NCI-H1105 (cell line): ENCODE measurements around the gene CX3CL1.
"Not testable (repeated sequence)": the region's sequence is repeated elsewhere in the genome, so short reads cannot be mapped to it uniquely, and the experiment has no call there.

ENCODE experiments used
- DNase-seq: peaks from one replicate; lab custom pipeline; 2025; lab: John Stamatoyannopoulos, UW

CX3CL1 gene

GRCh38 chr16:57357330-57358085 lies 14.8 kb upstream of the CX3CL1 start:
- no peak for DNase-seq

- DNase-seq = no peak
These were observed 14.2 kb upstream of the CX3CL1 start for GRCh38 chr16:57358086-57358420.

DNA sequence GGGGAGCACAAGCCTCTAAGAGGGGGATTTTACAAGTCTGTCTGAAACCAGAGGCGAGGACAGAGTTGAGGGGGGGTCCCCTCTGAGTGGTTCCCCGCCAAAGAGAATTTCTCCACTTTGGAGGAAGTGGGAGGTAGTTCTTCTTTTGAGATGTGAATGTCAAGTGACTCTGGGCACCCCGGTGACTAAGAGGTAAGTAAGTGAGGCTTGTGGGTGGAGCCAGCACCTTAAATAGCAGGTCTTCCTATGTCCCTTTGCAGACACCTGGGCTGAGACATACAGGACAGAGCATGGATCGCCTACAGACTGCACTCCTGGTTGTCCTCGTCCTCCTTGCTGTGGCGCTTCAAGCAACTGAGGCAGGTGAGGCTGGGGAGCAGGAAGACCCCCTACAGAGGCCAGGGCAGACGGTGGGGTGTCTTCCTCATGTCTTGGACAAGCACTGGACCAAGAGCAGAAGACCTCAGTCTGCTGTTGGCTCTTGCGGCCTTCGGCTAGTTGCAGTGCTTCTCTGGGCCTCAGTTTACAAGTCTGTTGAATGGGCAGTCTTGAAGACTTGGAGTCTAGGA lies 13.7 kb upstream of the CX3CL1 start, which contains the start of gene CCL22:
Gene CCL22, plus strand, starts transcription at position 257 of the 569 bp plus-strand sequence. Its CDS starts 34 bp downstream, at position 291.
- DNase-seq = no peak

- no peak for DNase-seq
These were observed 11.9 kb upstream of the CX3CL1 start for GRCh38 chr16:57360321-57360935.

DNA sequence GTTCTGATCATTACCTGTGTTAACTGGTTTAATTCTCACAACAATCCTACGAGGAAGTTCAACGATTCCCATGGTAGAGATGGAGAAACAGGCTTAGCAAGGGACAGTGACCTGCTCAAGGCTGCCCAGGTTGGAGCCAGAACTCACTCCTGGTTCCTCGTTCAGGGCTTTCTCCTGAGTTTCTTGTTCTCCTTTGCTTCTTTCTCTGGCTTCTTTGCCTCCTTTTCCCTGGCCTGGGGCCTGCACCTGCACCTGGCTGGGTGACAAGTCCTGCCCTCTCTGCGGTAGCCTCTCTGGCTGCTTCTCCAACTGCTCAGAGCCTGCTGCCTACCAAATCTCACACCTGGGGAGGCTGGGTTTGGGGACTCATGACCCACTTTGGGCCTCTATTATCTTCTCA lies 10.9 kb upstream of the CX3CL1 start:
- DNase-seq = no peak

- no peak for DNase-seq
These were observed 8.1 kb upstream of the CX3CL1 start for GRCh38 chr16:57364143-57364542.

DNA sequence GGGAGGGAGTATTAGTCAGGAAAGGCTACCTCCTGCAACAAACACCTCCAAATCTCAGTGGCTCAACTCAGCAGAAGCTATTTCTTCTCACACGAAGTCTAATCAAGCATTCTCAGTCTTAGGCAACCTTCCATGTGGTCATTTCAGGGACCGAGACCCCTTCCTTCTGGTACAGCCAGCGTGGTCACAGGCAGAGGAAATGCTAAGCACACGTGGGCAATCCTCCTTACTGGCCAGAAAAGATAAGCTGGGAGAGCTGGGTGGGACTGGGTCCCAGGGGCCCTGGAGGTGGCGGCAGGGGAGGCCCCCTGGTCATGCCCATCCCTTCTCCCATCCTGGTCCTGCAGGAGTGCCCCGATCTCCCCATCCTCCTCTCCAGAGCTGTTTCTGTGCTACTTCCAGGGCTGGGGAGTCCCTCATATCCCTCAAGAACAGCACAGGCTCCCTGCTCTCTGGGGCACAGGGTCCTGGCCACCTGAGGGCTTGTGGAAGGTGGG lies 5.7 kb upstream of the CX3CL1 start:
- DNase-seq = no peak

DNA sequence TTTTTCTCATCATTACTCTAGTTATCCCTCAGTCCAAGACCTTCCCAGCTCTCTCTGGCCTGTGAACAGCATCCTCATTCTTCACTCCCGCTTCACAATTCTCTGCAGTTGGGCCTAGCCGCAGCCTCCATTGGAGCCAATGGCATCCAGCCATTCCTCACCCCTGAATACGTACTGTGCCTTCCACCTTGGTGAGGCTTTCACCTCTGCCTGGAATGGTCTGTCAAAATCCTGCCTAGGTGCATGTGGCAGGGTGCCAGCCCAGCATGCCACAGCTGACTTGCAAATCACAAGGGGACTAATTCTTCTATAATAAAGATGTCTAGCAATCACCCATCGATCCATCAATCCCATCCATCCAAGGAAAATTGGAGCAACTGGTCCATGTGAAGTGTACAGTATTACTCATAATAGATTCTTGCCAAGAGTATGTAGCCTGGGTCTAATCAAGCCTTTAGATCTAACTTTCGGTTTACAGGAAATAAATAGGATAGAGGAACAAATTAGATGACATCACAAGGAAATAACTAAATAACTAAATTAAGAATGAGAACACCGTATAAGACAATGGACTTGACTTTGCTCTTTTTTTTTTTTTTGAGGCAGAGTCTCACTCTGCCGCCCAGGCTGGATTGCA lies 5.1 kb upstream of the CX3CL1 start:
- no peak for DNase-seq

DNA sequence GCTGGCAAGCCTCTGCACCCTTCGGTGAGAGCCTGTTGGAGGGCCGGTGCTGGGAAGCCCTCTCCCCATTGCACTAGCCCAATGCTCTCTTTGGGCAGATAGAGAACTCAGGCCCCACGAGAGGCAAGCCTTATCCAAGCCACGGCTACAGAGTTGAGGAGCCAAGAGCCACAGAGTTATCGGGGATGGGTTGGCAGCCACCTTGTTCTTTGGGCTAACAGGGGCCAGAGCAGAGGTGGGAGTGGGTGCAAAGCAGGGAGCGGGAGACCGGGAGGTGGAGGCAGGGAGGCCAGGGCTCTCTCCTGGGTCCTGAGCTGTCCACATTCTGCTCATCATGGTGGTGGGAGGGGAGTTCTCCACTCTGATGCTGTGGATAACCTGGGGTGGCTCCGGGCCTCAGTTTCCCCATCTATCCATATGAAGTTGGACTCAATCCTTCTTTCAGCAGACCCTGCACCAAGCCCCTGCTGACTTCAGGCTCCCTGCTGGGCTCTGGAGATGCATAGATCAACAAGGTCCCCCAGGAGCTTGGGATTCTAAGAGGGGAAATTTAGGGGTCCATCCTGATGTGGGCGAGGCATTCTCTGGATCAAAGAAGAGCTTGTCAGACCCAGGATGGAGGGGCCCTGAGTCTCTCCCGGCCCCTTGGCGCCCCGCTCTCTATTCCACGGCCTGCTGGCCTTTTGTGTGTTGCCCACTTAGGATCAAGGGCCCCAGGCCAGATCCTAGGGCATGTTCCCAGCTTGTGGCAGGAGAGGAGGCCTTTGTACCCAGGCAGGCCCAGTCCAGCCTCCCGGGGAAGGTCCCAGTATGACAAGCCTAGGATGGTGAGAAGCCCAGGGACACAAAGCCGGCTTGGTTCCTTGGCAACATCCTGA lies 557 bp upstream of the CX3CL1 start:
- no peak for DNase-seq

GRCh38 chr16:57373117-57373947 lies 1.0 kb downstream of the CX3CL1 start:
- no peak for DNase-seq

DNA sequence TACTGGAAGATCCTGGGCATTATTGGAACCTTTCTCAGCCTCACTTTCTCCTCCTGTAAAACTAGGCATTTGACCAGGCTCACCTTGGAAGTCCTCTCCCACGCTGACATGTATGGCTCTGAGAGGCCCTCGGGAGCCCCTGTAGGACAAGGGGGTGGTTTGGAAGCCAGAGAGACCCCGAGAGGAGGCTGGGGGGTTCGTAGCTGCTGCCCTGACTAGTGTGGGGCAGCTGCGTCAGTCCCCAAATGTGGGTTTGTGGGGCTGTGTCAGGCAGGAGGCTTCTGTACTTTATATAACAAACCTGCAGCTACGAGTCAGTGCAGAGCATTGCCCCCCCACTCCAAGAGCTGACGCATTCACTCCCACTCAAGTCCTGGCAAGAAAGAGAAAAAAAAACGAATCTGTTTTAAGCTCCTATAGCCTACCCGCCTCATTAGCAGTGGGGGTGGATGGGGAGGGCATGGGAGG lies 1.8 kb downstream of the CX3CL1 start:
- DNase-seq = no peak

- not testable (repeated sequence) for DNase-seq
These were observed 2.7 kb downstream of the CX3CL1 start for GRCh38 chr16:57374925-57375465.

DNA sequence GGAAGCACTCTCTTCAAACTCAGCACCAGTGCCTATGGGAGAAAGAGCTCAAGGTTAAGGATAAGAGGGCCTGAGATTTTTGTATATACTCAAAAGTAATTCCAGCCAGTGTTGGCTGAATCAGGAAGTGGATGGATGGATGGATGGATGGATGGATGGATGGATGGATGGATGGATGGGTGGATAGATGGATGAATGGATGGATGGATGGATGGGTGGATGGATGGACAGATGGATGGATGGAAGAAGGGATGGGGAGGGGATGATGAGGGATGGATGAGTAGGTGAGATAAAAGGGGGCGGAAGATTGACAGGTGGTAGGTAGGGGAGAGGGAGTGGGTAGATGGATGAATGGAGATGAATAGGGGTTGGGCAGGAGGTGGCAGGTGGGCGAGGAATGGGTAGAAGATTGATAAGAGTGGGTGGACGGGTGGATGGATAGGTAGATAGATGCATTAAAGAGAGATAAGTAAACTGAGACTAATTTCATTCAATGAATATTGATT lies 4.1 kb downstream of the CX3CL1 start:
- no peak for DNase-seq

GRCh38 chr16:57377080-57377841 lies 5.0 kb downstream of the CX3CL1 start:
- DNase-seq = no peak

DNA sequence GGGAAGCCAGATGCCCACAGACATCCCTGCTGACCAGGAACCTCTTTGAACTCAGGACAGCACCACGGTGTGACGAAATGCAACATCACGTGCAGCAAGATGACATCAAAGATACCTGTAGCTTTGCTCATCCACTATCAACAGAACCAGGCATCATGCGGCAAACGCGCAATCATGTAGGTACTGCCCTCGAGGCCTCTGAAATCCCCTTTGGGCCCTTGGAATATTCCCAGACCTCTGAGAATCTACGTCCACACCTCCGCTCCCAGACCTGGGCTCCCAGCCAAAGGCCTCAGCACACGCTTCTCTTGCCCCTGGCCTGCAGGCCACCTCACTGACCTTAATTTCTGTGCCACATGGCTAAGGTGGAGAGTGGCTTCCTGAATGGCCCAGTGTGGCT lies 7.3 kb downstream of the CX3CL1 start:
- DNase-seq = no peak

GRCh38 chr16:57380671-57381462 lies 8.6 kb downstream of the CX3CL1 start:
- no peak for DNase-seq

- DNase-seq = no peak
These were observed 9.7 kb downstream of the CX3CL1 start for GRCh38 chr16:57381791-57382534.
